Bronchial epithelial cell (primary cell): ENCODE data around the gene ITGAD. TPM values are rescaled to one million over a fixed set of nuclear protein-coding genes. Genes with fewer than 3 reads are reported as not detected.

Experiments used
- DNase-seq: peaks from one replicate; pipeline ENCODE4 v3.0.0-alpha.2; 2010; ENCODE audit warnings: low read depth
- FAIRE-seq: peaks from 2 replicates; lab custom pipeline; 2011; peaks lifted over from hg19 to GRCh38; lab: Jason Lieb, UNC
- H3K27me3 ChIP-seq: 2 replicates; pipeline ENCODE4 v1.5.1; 2011; ENCODE audit warnings: low read length; ENCODE audit not compliant: control insufficient read depth, insufficient read depth
- H3K36me3 ChIP-seq: 2 replicates; pipeline ENCODE4 v1.5.1; 2011; ENCODE audit warnings: low read length; ENCODE audit not compliant: control insufficient read depth, insufficient read depth
- H3K4me3 ChIP-seq: 2 replicates; pipeline ENCODE4 v1.5.1; 2011; ENCODE audit warnings: mild to moderate bottlenecking, low read depth, low read length, control low read depth
- CTCF ChIP-seq: IDR thresholded peaks from 2 replicates; pipeline ENCODE4 v1.5.1; 2011; ENCODE audit warnings: mild to moderate bottlenecking, moderate library complexity, low read length, control low read depth, inconsistent platforms; ENCODE audit not compliant: insufficient read depth, severe bottlenecking
- total RNA-seq: library from RNA; depleted of rRNA; stranded (reverse); fragments of >200 nt; gene quantifications from 2 replicates; pipeline ENCODE4 v1.2.1, GENCODE V29; 2014

ITGAD gene
- total RNA-seq, 1 donor from 2014 or later, result not detected

- H3K4me3 ChIP-seq, result no peak overlapping the region
- TF ChIP-seq CTCF, result no peak
- no peaks in the 10 kb centered on the region for H3K36me3 ChIP-seq
- no peak for DNase-seq
- no peaks in the 10 kb centered on the region for H3K27me3 ChIP-seq
- no peak for FAIRE-seq
Observed at GRCh38 chr16:31371619-31372484, 21.3 kb upstream of the ITGAD start.

DNA sequence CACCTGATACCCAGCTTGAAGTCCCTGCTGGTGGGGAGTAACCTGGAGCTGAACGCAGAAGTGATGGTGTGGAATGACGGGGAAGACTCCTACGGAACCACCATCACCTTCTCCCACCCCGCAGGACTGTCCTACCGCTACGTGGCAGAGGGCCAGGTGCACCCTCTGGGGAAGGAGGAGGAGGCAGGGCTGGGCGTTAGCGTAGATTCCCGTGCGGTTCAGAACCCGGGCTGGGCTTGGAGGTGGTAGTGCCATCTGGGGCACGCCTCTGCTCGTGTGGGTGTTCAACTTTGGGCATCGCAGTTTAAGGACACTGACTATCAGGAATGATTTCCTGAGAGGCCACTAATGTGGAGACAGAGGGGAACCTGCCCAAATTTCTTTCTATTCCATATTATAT lies 19.9 kb upstream of the ITGAD start:
- H3K27me3 ChIP-seq, result no peaks in the 10 kb centered on the region
- FAIRE-seq (peak; percentile 32), DNase-seq (no peak)
- no peaks in the 10 kb centered on the region for H3K36me3 ChIP-seq
- TF ChIP-seq CTCF, result no peak
- H3K4me3 ChIP-seq, result no peak overlapping the region

- Histone ChIP-seq H3K27me3 (no peaks in the 10 kb centered on the region), H3K4me3 (no peak overlapping the region)
Observed at GRCh38 chr16:31375231-31375630, 17.9 kb upstream of the ITGAD start.

GRCh38 chr16:31376705-31377104 lies 16.4 kb upstream of the ITGAD start:
- DNase-seq (no peak), FAIRE-seq (no peak)
- H3K4me3 ChIP-seq, result no peak overlapping the region
- no peaks in the 10 kb centered on the region for H3K27me3 ChIP-seq
- no peaks in the 10 kb centered on the region for H3K36me3 ChIP-seq
- TF ChIP-seq CTCF, result no peak

More at GRCh38 chr16:31375231-31375630, 17.9 kb upstream of the ITGAD start:
- no peak for TF ChIP-seq CTCF
- DNase-seq (no peak), FAIRE-seq (no peak)
- H3K36me3 ChIP-seq, result no peaks in the 10 kb centered on the region

DNA sequence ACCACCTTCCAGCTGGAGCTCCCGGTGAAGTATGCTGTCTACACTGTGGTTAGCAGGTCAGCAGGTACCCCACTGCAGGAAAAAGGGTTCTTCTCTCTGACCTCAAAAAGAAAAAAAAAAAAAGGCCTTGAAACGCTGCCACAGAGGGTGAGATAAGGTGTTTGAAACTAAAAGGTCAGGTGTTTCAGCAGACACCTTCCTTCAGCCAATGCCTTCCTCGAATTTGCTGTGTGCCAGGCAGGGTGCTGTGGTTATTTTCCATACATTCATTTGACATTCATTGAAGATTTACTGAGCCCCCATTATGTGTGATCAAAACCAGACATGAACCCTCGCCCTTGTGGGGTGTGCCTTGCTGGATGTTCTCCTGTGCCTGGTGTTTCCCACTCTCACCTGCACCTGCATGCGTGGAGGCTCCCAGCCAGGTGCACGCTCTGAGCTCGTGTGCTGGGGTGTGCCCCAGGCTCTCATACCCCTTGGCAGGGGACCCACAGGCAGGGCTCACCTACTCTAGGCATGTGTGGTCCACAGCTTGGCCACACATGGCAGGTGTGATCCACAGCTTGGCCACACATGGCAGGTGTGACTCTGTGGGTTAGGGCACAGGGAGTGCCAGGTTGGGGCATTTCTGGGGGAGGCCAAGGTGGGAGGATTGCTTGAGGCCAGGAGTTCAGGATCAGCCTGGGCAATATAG lies 15.8 kb upstream of the ITGAD start:
- no peak for FAIRE-seq
- TF ChIP-seq CTCF, result no peak
- Histone ChIP-seq H3K36me3 (no peaks in the 10 kb centered on the region), H3K27me3 (no peaks in the 10 kb centered on the region), H3K4me3 (no peak overlapping the region)
- DNase-seq, result no peak
